NCI-H2227 (cell line): ENCODE measurements around the gene SURF2.

Source experiments
- DNase-seq: peaks from one replicate; lab custom pipeline; 2025; ENCODE audit not compliant: unreplicated experiment; lab: John Stamatoyannopoulos, UW

The SURF2 gene

GRCh38 chr9:133335924-133336811, 20.2 kb upstream of the SURF2 start, which contains the start of gene SURF6:
TSS of gene SURF6 (minus strand) at chr9:133336188. CDS start at chr9:133336132, 56 bp downstream.
- peak; percentile 93 for DNase-seq

- DNase-seq, result no peak
These were observed 16.7 kb upstream of the SURF2 start for GRCh38 chr9:133339641-133340040.

GRCh38 chr9:133340256-133340655, 16.1 kb upstream of the SURF2 start:
- DNase-seq, result no peak

- DNase-seq, result no peak
These were observed 15.4 kb upstream of the SURF2 start for GRCh38 chr9:133340916-133341315.

- no peak for DNase-seq
These were observed 14.8 kb upstream of the SURF2 start for GRCh38 chr9:133341369-133342068.

DNA sequence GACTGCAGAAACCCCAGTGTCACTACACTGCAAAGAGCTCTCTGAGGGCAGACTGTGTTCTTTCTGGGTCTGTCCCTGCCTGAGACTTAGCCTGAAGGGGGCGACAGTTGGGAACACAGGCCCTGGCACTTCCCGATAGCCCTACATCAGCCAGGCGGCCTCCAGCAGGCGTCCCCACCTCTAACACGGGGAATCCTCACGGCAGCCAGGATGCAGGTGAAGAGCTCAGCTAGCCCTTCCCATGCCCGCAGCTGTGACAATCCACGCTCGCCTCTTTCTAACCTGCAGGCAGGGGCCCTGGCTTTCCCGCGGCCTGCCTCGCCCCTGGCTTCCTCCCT, 14.3 kb upstream of the SURF2 start:
- DNase-seq, result no peak

- DNase-seq, result no peak
These were observed 13.8 kb upstream of the SURF2 start for GRCh38 chr9:133342570-133342969.

- no peak for DNase-seq
These were observed 12.3 kb upstream of the SURF2 start for GRCh38 chr9:133344071-133344470.

GRCh38 chr9:133344979-133345378, 11.4 kb upstream of the SURF2 start:
- no peak for DNase-seq

GRCh38 chr9:133345596-133345995, 10.8 kb upstream of the SURF2 start:
- no peak for DNase-seq

DNA sequence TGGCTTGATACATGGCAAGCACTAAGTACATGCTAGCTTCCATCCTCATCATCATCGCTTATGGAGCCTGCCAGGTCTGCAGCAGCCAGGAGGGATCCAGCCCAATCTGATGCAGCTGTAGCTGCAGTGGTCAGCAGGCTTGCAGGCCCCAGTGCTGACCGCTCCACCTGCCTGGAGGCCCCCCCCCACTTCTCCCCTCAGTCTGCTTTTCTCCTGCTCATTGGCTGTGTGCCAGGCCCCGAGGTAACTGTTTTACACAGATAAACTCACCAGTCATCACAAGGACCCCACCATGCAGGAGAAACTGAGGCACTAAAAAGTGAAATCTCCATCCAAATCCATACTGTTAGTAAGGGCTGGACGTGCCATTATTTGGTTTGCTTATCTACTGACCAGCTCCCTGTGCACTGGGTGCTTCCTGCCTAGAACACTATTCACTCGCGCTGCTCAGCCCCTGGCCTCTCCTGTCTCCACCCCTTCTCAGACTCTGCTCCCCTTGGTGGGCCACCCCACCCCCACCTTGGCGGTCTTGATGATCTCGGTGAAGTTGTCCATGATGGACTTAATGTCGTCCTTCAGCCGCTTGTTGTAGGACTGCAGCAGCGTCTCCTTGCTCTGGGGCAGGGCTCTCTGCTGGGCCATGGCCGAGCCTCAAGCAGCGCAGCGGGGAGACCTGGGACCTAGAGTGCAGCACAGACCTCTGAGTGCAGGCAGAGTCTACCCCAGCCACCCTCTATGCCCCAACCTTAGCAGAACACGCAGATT, 10.1 kb upstream of the SURF2 start:
- DNase-seq, result no peak

- DNase-seq, result peak; percentile 39
These were observed 8.8 kb upstream of the SURF2 start for GRCh38 chr9:133347515-133347984.

GRCh38 chr9:133347985-133348717, 8.2 kb upstream of the SURF2 start, which contains the start of the genes MED22 and RPL7A:
TSS of gene MED22 (minus strand) at chr9:133348131. CDS start at chr9:133346662, 1,469 bp downstream.
TSS of gene RPL7A (plus strand) at chr9:133348218. CDS start at chr9:133348244, 26 bp downstream.
- peak; percentile 94 for DNase-seq

GRCh38 chr9:133348718-133349573, 7.4 kb upstream of the SURF2 start:
- no peak for DNase-seq

GRCh38 chr9:133349965-133350616, 6.3 kb upstream of the SURF2 start:
- DNase-seq, result no peak

DNA sequence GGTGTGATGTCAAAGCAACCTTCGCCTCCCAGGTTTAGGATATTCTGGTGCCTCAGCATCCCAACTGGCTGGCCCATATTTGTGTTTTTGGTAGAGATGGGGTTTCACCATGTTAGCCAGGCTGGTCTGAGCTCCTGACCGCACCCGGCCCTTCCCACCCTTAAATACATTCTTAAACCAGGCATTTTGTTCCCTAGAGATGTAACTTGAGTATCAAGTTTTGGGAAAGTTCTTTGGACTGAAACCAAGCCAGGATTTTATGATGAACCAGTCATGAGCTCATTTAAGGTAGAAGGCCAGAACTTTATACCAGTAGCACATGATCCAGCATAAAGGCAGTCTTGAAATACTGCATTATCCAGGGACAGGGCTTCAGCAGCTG, 4.8 kb upstream of the SURF2 start:
- no peak for DNase-seq

DNA sequence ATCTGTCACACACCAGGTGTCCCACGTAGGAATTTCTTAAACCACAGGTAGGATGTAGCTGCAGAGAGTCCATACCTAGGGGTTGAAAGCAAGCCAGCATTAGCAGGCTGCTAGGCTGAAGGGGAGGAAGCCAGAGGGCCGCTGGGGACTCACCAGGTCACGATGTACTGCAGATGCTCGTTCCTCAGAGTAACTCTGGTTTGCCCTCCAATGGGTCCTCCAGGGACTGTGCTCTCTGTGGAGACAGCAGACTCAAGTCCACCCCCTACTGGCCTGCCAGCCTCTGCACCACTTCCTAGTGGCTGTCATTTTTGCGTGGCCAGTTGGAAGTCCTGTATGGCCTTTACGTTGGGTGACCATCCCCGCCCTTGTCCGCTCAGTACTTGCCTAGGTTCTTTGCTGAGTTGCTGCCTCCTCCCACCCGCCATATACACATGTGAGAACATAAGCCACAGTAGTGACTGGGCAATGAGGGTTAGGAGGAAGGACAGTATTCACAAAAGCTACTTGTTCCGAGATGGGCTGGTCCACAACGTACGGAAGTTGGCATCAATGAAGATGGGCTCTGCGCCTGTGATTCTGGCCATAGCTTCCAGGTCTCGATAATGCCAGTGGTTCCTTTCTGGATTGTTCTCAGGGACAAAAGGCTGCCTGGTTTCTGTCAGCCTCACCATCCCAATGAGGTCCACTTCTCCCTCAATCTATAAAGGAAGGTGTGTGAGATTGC, 4.3 kb upstream of the SURF2 start:
- DNase-seq, result peak; percentile 14

GRCh38 chr9:133352635-133353340, 3.6 kb upstream of the SURF2 start:
- no peak for DNase-seq
